ENCODE results near the gene PSMB9. TPM values are rescaled to one million over a fixed set of nuclear protein-coding genes. Genes with fewer than 3 reads are reported as not detected.

The PSMB9 gene
- total RNA-seq, 4 donors from 2014 or later: 21.6 to 49.9 (median 30.7) TPM

- no peak for TF ChIP-seq CTCF (IDR thresholded peaks at IDR 0.05; ENCODE audit: low read depth)
Measured at GRCh38 chr6:32832535-32832934, 21.5 kb upstream of the PSMB9 start.

- no peak for TF ChIP-seq CTCF (IDR thresholded peaks at IDR 0.05; ENCODE audit: low read depth)
Measured at GRCh38 chr6:32833664-32834063, 20.3 kb upstream of the PSMB9 start.

GRCh38 chr6:32835167-32835893 is 18.7 kb upstream of the PSMB9 start:
- no peak for TF ChIP-seq CTCF (IDR thresholded peaks at IDR 0.05; ENCODE audit: low read depth)

GRCh38 chr6:32836873-32837272 is 17.1 kb upstream of the PSMB9 start:
- TF ChIP-seq CTCF (IDR thresholded peaks at IDR 0.05; ENCODE audit: low read depth): no peak

- TF ChIP-seq CTCF (IDR thresholded peaks at IDR 0.05; ENCODE audit: low read depth): no peak
Measured at GRCh38 chr6:32837651-32838113, 16.3 kb upstream of the PSMB9 start.

- no peak for TF ChIP-seq CTCF (IDR thresholded peaks at IDR 0.05; ENCODE audit: low read depth)
Measured at GRCh38 chr6:32838114-32838958, 15.7 kb upstream of the PSMB9 start, which contains the start of gene TAP2. Gene TAP2, minus strand, starts transcription at chr6:32838739. Its CDS starts 506 bp downstream, at chr6:32838233.

- no peak for TF ChIP-seq CTCF (IDR thresholded peaks at IDR 0.05; ENCODE audit: low read depth)
Measured at GRCh38 chr6:32839356-32839755, 14.6 kb upstream of the PSMB9 start.
